SK-N-SH treated with all-trans-retinoic acid at 6 μM for 48 hours (cell line): ENCODE results near the gene CZIB.

ENCODE experiments used
- ATAC-seq: fragments of 200-7000 bp; cut with Tn5 transposase; 3 replicates; pipeline ENCODE4 v1.9.1; 2020; ENCODE audit warnings: mild to moderate bottlenecking, moderate library complexity
- ARNTL ChIP-seq: fragments of 450-650 bp; formaldehyde crosslinking; IDR thresholded peaks from 2 replicates; pipeline ENCODE4 v1.5.0; 2020; ENCODE audit warnings: low read depth, mild to moderate bottlenecking, moderate library complexity, borderline replicate concordance
- BACH2 ChIP-seq: fragments of 250-450 bp; sonication (Bioruptor Pico); IDR thresholded peaks from 2 replicates; pipeline ENCODE4 v1.9.0; 2021; ENCODE audit warnings: mild to moderate bottlenecking, borderline replicate concordance
- CSRNP3 ChIP-seq: fragments of 250-450 bp; sonication (Bioruptor Pico); IDR thresholded peaks from 2 replicates; pipeline ENCODE4 v1.5.1; 2021; ENCODE audit warnings: mild to moderate bottlenecking, moderate library complexity
- ESRRG ChIP-seq: fragments of 250-450 bp; sonication (Bioruptor Pico); IDR thresholded peaks from 2 replicates; pipeline ENCODE4 v1.6.1; 2021; ENCODE audit warnings: mild to moderate bottlenecking
- GLIS3 ChIP-seq: fragments of 250-450 bp; sonication (Bioruptor Pico); IDR thresholded peaks from 2 replicates; pipeline ENCODE4 v1.5.0; 2020; ENCODE audit warnings: mild to moderate bottlenecking, moderate library complexity
- ISL1 ChIP-seq: fragments of 250-450 bp; sonication (Bioruptor Pico); IDR thresholded peaks from 2 replicates; pipeline ENCODE4 v2.1.2; 2022; ENCODE audit warnings: mild to moderate bottlenecking, moderate library complexity
- PPARA ChIP-seq: fragments of 250-450 bp; sonication (Bioruptor Pico); IDR thresholded peaks from 2 replicates; pipeline ENCODE4 v1.5.0; 2020; ENCODE audit warnings: mild to moderate bottlenecking, borderline replicate concordance
- RARB ChIP-seq: fragments of 250-450 bp; sonication (Bioruptor Pico); IDR thresholded peaks from 2 replicates; pipeline ENCODE4 v1.8.0; 2021; ENCODE audit warnings: mild to moderate bottlenecking, moderate library complexity
- SNAI2 ChIP-seq: fragments of 250-450 bp; sonication (Bioruptor Pico); IDR thresholded peaks from 2 replicates; pipeline ENCODE4 v1.5.0; 2020; ENCODE audit warnings: mild to moderate bottlenecking, moderate library complexity
- TCF4 ChIP-seq: fragments of 250-450 bp; sonication (Bioruptor Pico); IDR thresholded peaks from 2 replicates; pipeline ENCODE4 v1.8.0; 2021; ENCODE audit warnings: mild to moderate bottlenecking, moderate library complexity, borderline replicate concordance
- TOX ChIP-seq: fragments of 250-450 bp; sonication (Bioruptor Pico); IDR thresholded peaks from 2 replicates; pipeline ENCODE4 v1.8.0; 2021; ENCODE audit warnings: mild to moderate bottlenecking, moderate library complexity, borderline replicate concordance
- TSHZ2 ChIP-seq: fragments of 250-450 bp; sonication (Bioruptor Pico); IDR thresholded peaks from 2 replicates; pipeline ENCODE4 v1.5.0; 2020; ENCODE audit warnings: mild to moderate bottlenecking, moderate library complexity
- ZC3H10 ChIP-seq: fragments of 250-450 bp; sonication (Bioruptor Pico); IDR thresholded peaks from 2 replicates; pipeline ENCODE4 v1.5.1; 2021; ENCODE audit warnings: mild to moderate bottlenecking, moderate library complexity
- ZFP3 ChIP-seq: fragments of 250-450 bp; sonication (Bioruptor Pico); IDR thresholded peaks from 2 replicates; pipeline ENCODE4 v1.5.0; 2020; ENCODE audit warnings: mild to moderate bottlenecking, moderate library complexity
- ZFP30 ChIP-seq: fragments of 450-650 bp; formaldehyde crosslinking; IDR thresholded peaks from 2 replicates; pipeline ENCODE4 v1.5.0; 2022; ENCODE audit warnings: mild to moderate bottlenecking, moderate library complexity
- ZNF565 ChIP-seq: fragments of 450-650 bp; formaldehyde crosslinking; conservative IDR thresholded peaks from 2 replicates; pipeline ENCODE4 v1.5.0; 2020; ENCODE audit warnings: low read depth, mild to moderate bottlenecking, moderate library complexity
- ZNF70 ChIP-seq: fragments of 450-650 bp; formaldehyde crosslinking; IDR thresholded peaks from 2 replicates; pipeline ENCODE4 v1.5.0; 2020; ENCODE audit warnings: mild to moderate bottlenecking, moderate library complexity
- ZNF8 ChIP-seq: fragments of 450-650 bp; formaldehyde crosslinking; IDR thresholded peaks from 2 replicates; pipeline ENCODE4 v1.5.0; 2020; ENCODE audit warnings: mild to moderate bottlenecking, moderate library complexity
- TF ChIP-seq, protein P1 (sequence below): fragments of 250-450 bp; sonication (Bioruptor Pico); IDR thresholded peaks from 2 replicates; pipeline ENCODE4 v1.8.0; 2020; ENCODE audit warnings: mild to moderate bottlenecking, moderate library complexity, borderline replicate concordance

Gene CZIB

GRCh38 chr1:53260631-53261247 is 40.3 kb upstream of the CZIB start:
- TF ChIP-seq PPARA: no peak
- TF ChIP-seq ZNF8 (CRISPR knock-in tag): no peak
- TF ChIP-seq TSHZ2: no peak
- TF ChIP-seq TCF4 (CRISPR knock-in tag): no peak
- no peak for TF ChIP-seq ESRRG (CRISPR knock-in tag)
- no peak for TF ChIP-seq CSRNP3 (CRISPR knock-in tag)
- TF ChIP-seq ZC3H10 (CRISPR knock-in tag): no peak
- no peak for TF ChIP-seq GLIS3
- TF ChIP-seq ZNF565 (CRISPR knock-in tag): no peak
- TF ChIP-seq, protein P1, sequence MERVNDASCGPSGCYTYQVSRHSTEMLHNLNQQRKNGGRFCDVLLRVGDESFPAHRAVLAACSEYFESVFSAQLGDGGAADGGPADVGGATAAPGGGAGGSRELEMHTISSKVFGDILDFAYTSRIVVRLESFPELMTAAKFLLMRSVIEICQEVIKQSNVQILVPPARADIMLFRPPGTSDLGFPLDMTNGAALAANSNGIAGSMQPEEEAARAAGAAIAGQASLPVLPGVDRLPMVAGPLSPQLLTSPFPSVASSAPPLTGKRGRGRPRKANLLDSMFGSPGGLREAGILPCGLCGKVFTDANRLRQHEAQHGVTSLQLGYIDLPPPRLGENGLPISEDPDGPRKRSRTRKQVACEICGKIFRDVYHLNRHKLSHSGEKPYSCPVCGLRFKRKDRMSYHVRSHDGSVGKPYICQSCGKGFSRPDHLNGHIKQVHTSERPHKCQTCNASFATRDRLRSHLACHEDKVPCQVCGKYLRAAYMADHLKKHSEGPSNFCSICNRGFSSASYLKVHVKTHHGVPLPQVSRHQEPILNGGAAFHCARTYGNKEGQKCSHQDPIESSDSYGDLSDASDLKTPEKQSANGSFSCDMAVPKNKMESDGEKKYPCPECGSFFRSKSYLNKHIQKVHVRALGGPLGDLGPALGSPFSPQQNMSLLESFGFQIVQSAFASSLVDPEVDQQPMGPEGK: no peak
- no peak for TF ChIP-seq ARNTL
- no peak for TF ChIP-seq ZFP3 (CRISPR knock-in tag)
- ATAC-seq: no peak

DNA sequence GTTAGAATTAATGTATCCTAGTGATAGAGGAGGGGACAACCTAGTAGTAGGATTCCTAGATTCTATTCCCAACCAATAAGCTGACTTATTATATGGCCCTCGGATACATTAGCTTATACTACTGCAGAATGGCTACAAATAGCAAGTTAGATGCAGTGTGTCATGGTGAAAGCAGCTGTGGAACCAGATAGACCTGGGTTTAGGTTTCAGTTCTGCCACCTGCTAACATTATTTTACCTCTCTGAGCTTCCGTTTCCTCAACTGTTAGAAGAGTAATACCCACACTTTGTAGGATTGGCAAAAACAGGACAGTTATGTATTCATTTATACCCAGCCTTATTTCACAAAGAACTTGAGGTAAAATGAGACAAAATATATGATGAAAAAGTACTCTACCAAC is 39.5 kb upstream of the CZIB start:
- TF ChIP-seq ZNF565 (CRISPR knock-in tag) (no peak), SNAI2 (no peak)
- no peak for ATAC-seq

- ATAC-seq: no peak
These were observed 37.8 kb upstream of the CZIB start for GRCh38 chr1:53258216-53258615.

More at GRCh38 chr1:53258216-53258615, 37.8 kb upstream of the CZIB start:
- TF ChIP-seq ZNF70 (CRISPR knock-in tag) (no peak), ISL1 (no peak), BACH2 (no peak), RARB (CRISPR knock-in tag) (no peak), TCF4 (CRISPR knock-in tag) (no peak), ARNTL (no peak), PPARA (no peak), TSHZ2 (no peak), GLIS3 (no peak), TOX (CRISPR knock-in tag) (no peak), ZFP30 (CRISPR knock-in tag) (no peak), ESRRG (CRISPR knock-in tag) (no peak), CSRNP3 (CRISPR knock-in tag) (no peak)
- TF ChIP-seq, protein P1: no peak
